HG03045 (cell line): ENCODE measurements around the gene OSGEPL1.
"Not testable (repeated sequence)": the region's sequence is repeated elsewhere in the genome, so short reads cannot be mapped to it uniquely, and the experiment has no call there.

Experiments
- ATAC-seq: cut with Tn5 transposase; IDR thresholded peaks from one replicate; pipeline ENCODE4 v1.9.1; 2021; ENCODE audit warnings: mild to moderate bottlenecking, moderate library complexity; ENCODE audit not compliant: unreplicated experiment

The OSGEPL1 gene

DNA sequence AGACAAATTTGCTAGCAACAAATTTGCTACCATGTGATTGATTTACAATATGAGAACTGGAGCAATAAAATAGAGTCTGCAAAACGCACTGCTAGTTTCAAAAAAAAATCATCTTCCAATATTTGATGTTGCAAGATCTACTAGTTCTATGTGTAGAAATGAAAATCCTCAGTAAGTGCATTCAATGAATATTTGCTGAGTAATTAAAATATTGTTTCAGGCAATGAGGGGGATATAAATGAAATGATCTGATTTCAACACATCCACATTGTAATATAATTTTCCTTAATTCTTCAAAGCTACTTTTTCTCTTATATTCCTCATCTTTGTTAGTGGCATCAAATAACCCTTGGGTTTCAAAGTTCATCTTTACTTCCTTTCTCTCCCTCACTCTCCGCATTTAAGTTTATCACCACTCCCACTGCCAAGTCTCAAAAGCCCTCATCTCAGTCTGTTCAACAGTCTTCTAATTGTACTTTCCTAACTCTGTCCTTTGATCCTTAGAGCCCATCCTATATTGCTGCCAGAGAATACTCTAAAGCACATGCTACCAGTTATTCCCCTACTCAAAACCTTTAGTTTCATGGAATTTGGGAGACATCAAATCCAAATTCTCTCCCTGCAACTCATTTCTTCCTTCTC is 6.2 kb downstream of the OSGEPL1 start:
- no peak for ATAC-seq

DNA sequence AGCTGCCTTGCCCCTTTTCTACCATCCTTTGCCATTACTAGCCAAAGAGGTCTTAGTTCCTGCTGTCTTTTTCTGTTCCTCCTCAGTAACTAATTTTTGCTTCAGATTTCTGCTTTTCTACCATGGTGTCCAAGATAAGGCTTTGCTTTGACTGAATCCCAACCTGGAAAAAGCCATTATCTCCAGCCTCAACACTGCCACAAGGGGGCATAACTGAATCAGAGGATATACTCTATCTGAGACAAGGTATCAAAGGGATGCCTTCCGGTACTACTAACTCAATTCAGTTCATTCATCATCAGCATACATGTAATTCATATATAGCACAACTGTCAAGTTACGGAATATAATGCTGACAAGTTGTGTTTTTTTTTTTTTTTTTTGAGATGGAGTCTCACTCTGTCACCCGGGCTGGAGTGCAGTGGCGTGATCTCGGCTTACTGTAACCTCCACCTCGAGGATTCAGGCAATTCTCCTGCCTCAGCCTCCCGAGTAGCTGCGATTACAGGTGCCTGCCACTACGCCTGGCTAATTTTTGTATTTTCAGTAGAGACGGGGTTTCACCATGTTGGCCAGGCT is 11.4 kb downstream of the OSGEPL1 start:
- ATAC-seq = peak; percentile 43

DNA sequence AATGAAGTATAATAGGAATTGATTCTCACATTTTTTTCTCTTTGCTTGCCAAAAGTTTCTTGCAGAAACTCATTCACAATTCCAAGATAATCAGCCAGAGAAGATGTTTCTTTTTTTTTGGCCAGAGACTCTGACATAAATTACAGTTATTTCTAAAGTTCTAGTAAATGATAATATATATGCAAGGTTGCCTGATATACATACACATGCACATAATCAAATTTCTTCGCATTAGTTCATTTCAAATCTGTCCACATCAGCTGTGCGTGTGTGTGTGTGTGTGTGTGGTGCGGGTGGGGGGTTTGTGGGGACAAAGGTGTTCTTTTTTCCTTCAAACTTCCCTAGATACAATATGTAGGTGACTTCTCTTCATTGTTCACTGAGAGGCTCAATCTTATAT is 33.2 kb downstream of the OSGEPL1 start:
- no peak for ATAC-seq

DNA sequence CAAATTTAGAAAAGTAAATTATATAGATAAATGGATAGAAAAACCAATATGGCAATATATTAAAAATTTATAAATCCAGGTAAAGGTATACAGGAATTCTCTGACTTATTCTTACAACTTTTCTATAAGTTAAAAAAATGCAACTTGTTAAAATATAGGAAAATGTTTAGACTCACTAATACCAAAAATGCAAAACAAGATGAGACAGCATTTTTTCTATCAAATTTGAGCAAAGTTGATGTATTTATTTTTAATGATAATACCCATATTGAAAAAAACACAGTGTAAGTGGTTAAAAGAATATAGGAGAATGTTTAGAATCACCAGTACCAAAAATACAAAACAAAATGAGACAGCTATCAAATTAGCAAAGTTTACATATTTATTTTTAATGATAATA is 35.7 kb downstream of the OSGEPL1 start:
- ATAC-seq = no peak

DNA sequence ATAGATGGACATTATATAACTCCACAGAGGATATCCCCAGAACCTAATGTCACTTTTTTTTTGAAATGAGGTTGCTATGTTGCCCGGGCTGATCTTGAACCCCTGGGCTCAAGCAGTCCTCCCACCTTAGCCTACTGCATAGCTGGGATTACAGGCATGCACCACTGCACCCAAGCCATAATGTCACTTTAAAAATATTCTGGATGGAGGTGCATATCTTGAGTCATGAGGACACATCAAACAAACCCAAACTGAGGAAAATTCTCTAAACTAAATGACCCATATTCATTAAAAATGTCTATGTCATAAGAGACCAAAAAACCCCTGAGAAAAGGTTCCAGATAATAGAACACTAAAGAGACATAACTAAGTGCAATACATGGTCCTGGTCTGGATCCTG is 36.3 kb downstream of the OSGEPL1 start:
- ATAC-seq = no peak

DNA sequence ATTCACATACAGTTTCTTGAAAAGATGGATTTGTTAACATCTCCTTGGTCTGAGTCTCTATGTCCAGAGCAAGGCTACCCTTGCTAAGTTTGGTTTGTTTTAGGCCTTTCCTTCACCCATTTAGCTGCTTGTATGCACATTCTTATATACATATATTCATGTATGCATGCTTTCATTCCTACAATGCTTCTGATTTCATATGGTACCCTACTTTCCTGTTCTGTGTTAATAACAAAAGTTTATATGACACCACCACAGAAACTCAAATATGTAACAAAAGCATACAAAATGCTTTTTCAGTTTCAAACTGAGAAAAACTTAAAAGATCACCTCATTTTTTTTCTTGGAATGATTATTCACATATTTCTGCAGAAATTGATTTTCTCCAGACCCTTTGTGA is 39.4 kb downstream of the OSGEPL1 start:
- no peak for ATAC-seq

DNA sequence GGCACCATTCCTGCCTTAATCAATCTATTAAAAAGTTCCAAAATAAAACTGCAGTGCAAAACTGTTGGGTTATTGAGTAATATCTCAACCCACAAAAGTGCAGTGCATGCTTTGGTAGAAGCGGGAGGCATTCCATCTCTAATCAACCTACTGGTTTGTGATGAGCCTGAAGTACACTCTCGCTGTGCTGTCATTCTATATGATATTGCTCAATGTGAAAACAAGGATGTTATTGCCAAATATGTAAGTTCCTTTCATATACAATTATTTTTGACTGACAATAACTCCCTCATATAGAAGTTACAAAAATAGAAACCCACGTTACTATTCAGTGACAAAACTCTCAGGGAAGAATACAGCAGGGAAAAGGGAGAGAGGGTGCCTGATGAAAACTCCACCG is 43.0 kb downstream of the OSGEPL1 start:
- ATAC-seq = no peak

DNA sequence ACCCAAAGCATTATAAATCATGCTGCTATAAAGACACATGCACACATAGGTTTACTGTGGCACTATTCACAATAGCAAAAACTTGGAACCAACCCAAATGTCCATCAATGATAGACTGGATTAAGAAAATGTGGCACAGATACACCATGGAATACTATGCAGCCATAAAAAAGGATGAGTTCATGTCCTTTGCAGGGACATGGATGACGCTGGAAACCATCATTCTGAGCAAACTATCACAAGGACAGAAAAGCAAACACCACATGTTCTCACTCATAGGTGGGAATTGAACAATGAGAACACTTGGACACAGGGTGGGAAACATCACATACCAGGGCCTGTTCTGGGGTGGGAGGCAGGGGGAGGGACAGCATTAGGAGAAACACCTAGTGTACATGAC is 45.0 kb downstream of the OSGEPL1 start:
- ATAC-seq = not testable (repeated sequence)

DNA sequence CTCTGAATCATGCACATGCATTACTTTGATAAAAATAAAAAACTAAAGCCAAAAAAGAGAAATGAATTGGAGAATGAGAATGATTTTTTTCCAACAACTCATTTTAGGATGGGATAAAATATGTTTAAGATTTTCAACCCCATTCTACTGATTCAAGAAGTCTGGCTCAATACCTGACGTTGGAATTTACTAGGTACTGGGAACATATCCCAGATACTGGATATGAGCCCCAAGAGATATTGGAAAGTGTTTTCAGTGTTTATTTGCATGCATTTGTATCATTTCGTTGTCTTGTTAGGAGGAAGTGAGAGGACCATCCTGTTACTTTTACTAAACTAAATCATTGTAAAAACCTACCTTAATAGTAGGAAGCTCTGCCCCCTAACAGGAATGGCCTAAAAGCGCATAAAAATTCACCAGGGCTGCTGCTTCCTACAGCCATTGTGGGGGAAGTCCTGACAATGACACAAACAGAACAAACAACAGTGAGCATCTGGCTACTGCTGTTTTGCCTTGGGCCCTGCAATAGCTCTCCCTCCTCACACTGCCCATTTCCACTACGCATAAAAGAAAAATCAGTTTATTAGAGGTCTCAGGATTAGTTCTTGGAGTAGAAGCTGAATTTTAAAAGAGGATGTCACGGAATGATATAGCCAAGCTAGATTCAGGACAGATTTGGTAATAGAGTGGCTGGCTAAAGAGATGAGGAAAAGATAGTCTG is 52.9 kb downstream of the OSGEPL1 start:
- no peak for ATAC-seq

DNA sequence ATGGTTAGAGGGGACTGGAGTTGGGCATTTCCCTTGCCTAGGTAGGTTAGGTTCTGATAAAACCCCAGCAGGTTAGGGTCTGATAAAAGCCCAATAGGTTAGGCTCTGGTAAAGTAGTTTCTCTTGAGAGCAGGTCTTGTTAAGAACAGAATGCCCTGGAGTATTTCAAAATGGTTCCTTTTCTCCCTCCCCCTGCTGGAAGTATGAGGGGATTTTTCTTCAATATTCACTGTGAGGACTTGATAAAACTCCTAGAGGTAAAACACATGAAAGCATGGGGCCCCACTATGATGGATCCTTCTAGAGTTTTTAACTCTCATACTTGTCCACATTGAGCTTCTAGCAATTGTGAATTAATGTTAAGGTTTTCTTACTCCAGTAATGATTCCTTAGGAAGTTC is 60.5 kb downstream of the OSGEPL1 start:
- no peak for ATAC-seq

DNA sequence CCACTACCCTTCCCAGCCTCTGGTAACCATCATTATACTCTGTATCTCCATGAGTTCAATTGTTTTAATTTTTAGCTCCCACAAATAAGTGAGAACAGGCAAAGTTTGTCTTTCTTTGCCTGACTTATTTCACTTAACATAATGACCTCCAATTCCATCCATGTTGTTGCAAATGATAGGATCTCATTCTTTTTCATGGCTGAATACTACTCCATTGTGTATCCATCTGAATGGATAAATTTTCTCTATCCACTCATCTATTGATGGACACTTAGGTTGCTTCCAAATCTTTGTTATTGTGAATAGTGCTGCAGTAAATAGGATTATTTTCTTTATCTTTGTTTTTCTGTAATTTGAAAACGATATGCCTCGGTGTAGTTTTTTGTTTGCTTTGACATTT is 61.9 kb downstream of the OSGEPL1 start:
- ATAC-seq = no peak

DNA sequence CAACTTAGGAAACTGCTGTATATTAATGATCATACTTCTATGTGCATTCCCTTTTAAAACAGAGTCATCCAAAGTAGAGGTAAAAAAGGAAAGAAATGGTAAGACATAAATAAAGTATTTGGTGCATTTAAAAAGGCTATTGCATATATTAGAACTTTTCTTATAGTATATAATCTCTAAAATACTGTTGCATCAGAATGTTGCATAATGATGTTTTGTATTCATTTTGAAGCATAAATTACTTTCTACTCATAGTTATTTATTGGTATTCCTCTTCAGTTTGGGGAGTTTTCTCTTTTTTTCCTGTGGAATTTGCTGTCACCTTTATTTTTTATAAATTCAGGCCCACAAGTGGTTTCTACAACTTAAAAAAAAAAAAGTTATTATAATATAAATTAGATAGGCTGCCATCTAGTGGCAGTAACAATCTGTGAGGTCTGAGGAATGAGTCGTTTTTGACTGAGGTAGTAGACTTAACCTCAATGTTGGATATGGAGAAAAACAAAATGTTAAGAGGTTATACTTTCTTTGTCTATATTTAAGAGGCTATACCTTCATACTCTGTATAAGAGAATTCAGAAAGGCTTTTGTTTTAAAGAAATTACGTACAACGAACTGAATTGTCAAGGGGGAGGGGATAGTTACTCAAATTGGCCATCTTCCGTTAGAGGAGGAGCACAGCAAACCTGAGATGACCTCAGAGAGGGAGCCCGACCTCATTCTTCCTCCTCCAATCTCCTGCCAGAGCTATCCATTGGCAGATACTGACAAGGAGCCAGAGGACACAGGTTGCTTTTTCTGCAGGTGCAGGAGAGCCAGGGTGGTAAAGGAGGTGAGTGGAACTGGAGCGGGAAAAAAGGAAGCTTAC is 64.3 kb downstream of the OSGEPL1 start:
- ATAC-seq = no peak
